ENCODE data around the gene MARCHF2.

Gene MARCHF2

GRCh38 chr19:8466018-8466417 lies 52.9 kb downstream of the MARCHF2 start:
- Histone ChIP-seq H3K9me2 (ENCODE audit: low read depth, low read length) (no peaks in the 10 kb centered on the region), H3K36me3 (ENCODE audit: insufficient read depth, low read length) (peaks cover 100% of the 10 kb centered on the region), H3K27me3 (ENCODE audit: insufficient read depth, low read length) (no peaks in the 10 kb centered on the region), H3K27ac (ENCODE audit: low read depth, low read length, poor library complexity, severe bottlenecking) (no peak overlapping the region), H3F3A (ENCODE audit: insufficient read depth, low read length) (no peaks in the 10 kb centered on the region), H4K20me1 (ENCODE audit: insufficient read depth, low read length) (no peaks in the 10 kb centered on the region), H3K4me1 (ENCODE audit: insufficient read depth, low read length, severe bottlenecking) (no peaks in the 10 kb centered on the region), H3K4me3 (ENCODE audit: low read depth, low read length, poor library complexity, severe bottlenecking) (no peak overlapping the region), H2AFZ (ENCODE audit: low read length) (no peak overlapping the region), H3K9me3 (ENCODE audit: low read length) (no peaks in the 10 kb centered on the region), H3K79me2 (ENCODE audit: insufficient read depth, low read length) (peaks cover 28% of the 10 kb centered on the region), H3K4me2 (ENCODE audit: low read length) (no peak overlapping the region), H3K9ac (ENCODE audit: low read length) (no peak overlapping the region)
- no peak for TF ChIP-seq EZH2 (IDR thresholded peaks at IDR 0.05; ENCODE audit: borderline replicate concordance, low read length)
- TF ChIP-seq, protein P1, sequence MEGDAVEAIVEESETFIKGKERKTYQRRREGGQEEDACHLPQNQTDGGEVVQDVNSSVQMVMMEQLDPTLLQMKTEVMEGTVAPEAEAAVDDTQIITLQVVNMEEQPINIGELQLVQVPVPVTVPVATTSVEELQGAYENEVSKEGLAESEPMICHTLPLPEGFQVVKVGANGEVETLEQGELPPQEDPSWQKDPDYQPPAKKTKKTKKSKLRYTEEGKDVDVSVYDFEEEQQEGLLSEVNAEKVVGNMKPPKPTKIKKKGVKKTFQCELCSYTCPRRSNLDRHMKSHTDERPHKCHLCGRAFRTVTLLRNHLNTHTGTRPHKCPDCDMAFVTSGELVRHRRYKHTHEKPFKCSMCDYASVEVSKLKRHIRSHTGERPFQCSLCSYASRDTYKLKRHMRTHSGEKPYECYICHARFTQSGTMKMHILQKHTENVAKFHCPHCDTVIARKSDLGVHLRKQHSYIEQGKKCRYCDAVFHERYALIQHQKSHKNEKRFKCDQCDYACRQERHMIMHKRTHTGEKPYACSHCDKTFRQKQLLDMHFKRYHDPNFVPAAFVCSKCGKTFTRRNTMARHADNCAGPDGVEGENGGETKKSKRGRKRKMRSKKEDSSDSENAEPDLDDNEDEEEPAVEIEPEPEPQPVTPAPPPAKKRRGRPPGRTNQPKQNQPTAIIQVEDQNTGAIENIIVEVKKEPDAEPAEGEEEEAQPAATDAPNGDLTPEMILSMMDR (IDR thresholded peaks at IDR 0.05; ENCODE audit: low read length): no peak

GRCh38 chr19:8468124-8468523 lies 55.0 kb downstream of the MARCHF2 start:
- H3K4me1 ChIP-seq (ENCODE audit: insufficient read depth, low read length, severe bottlenecking): peaks cover 13% of the 10 kb centered on the region
- H2AFZ ChIP-seq (ENCODE audit: low read length): no peak overlapping the region
- no peaks in the 10 kb centered on the region for H3F3A ChIP-seq (ENCODE audit: insufficient read depth, low read length)
- no peak overlapping the region for H3K27ac ChIP-seq (ENCODE audit: low read depth, low read length, poor library complexity, severe bottlenecking)
- peaks cover 100% of the 10 kb centered on the region for H3K36me3 ChIP-seq (ENCODE audit: insufficient read depth, low read length)
- H3K79me2 ChIP-seq (ENCODE audit: insufficient read depth, low read length): peaks cover 7% of the 10 kb centered on the region; the same call in 1 of the 2 replicates
- no peak overlapping the region for H3K9ac ChIP-seq (ENCODE audit: low read length)
- H3K4me3 ChIP-seq (ENCODE audit: low read depth, low read length, poor library complexity, severe bottlenecking): no peak overlapping the region
- H3K4me2 ChIP-seq (ENCODE audit: low read length): no peak overlapping the region
- H3K9me2 ChIP-seq (ENCODE audit: low read depth, low read length): no peaks in the 10 kb centered on the region
- TF ChIP-seq EZH2 (IDR thresholded peaks at IDR 0.05; ENCODE audit: borderline replicate concordance, low read length): no peak
- TF ChIP-seq, protein P1 (IDR thresholded peaks at IDR 0.05; ENCODE audit: low read length): no peak
- H3K27me3 ChIP-seq (ENCODE audit: insufficient read depth, low read length): no peaks in the 10 kb centered on the region
- no peaks in the 10 kb centered on the region for H3K9me3 ChIP-seq (ENCODE audit: low read length)
- H4K20me1 ChIP-seq (ENCODE audit: insufficient read depth, low read length): no peaks in the 10 kb centered on the region

GRCh38 chr19:8468761-8469373 lies 55.8 kb downstream of the MARCHF2 start:
- Histone ChIP-seq H3K9ac (ENCODE audit: low read length) (no peak overlapping the region), H3K4me2 (ENCODE audit: low read length) (no peak overlapping the region), H3K9me2 (ENCODE audit: low read depth, low read length) (no peaks in the 10 kb centered on the region), H3K27me3 (ENCODE audit: insufficient read depth, low read length) (no peaks in the 10 kb centered on the region), H3K9me3 (ENCODE audit: low read length) (no peaks in the 10 kb centered on the region), H3K36me3 (ENCODE audit: insufficient read depth, low read length) (peaks cover 95% of the 10 kb centered on the region), H3K27ac (ENCODE audit: low read depth, low read length, poor library complexity, severe bottlenecking) (no peak overlapping the region), H3K4me1 (ENCODE audit: insufficient read depth, low read length, severe bottlenecking) (peaks cover 20% of the 10 kb centered on the region), H3K79me2 (ENCODE audit: insufficient read depth, low read length) (0 out of 2 replicates have a peak, but pooled peaks cover under 1% of the 10 kb centered on the region), H3F3A (ENCODE audit: insufficient read depth, low read length) (no peaks in the 10 kb centered on the region; the same call in 1 of the 2 replicates), H3K4me3 (ENCODE audit: low read depth, low read length, poor library complexity, severe bottlenecking) (no peak overlapping the region), H4K20me1 (ENCODE audit: insufficient read depth, low read length) (no peaks in the 10 kb centered on the region), H2AFZ (ENCODE audit: low read length) (no peak overlapping the region)
- TF ChIP-seq, protein P1 (IDR thresholded peaks at IDR 0.05; ENCODE audit: low read length): no peak
- TF ChIP-seq EZH2 (IDR thresholded peaks at IDR 0.05; ENCODE audit: borderline replicate concordance, low read length): no peak
